GM21360 (cell line): ENCODE results near the gene DRD1.

Experiments used
- ATAC-seq: cut with Tn5 transposase; IDR thresholded peaks from one replicate; pipeline ENCODE4 v1.9.1; 2021; ENCODE audit warnings: mild to moderate bottlenecking, moderate library complexity; ENCODE audit not compliant: unreplicated experiment

Gene DRD1

DNA sequence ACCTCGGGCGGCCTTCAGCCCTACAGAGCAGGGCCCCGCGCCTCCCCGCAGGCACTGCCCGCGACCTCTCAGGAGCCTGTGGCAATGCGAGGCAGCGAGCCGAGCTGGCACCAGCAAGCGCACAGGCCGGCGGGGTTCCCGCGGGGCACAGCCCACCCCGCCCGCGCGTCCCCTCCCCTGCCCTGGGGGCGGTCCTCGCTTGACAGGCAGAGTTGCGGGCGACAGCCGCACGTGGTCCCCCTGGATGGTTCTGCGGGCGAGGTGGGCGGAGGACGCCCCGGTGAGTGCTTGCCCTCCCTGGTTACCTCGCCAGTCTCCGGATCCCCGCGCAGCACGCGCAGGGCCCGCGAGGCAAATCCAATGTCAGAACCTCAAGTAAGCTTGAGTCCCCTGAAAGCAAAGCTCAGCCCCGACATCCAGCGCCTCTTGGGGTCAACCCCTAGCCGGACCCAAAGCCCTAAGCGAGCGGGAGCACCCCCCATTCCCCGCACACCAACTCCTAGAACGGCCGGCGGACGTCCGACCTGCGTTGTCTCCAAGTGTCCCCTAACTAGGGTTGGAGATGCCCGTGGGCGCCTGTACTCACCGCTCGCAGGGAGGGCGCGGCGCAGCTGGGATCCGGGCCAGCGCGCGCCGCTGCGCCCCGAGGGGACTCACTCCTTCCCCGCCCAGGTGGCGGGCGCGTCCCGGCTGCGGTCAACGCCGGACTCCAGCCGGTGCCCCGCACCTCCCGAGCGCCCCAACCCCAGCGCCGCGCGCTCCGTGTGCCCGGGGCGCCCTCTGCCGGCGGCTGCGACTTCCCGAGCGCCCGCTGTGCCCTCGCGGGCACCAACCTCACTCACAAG is at the start of gene DRD1:
Gene DRD1 (minus strand): TSS at position 123 of the 845 bp plus-strand sequence. CDS start 1,083 bp downstream, outside the sequence.
- ATAC-seq: no peak

- no peak for ATAC-seq
These were observed 49.7 kb upstream of the DRD1 start for GRCh38 chr5:175493726-175494125.

DNA sequence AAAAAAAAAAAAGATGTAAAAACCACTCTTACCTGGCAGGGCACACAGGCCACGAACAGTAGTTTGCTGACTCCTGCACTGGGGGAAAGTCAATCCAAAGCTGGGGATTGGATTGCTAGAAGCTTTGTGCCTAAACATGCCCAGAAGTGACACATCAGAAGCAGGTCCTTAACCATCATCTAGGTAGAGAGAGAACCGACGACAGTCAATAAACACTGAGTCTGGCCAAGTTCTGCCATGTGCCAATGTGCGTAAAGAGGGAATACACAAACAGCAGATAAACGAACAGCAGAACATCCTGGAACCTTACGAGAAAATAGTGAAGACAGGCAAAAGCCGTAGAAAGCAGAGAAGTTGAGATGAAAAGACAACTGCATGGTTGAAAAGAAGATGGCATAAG is 49.3 kb upstream of the DRD1 start:
- no peak for ATAC-seq

GRCh38 chr5:175491223-175491622 is 47.2 kb upstream of the DRD1 start:
- no peak for ATAC-seq

GRCh38 chr5:175489693-175490443 is 45.9 kb upstream of the DRD1 start:
- ATAC-seq: no peak

- ATAC-seq: no peak
These were observed 43.7 kb upstream of the DRD1 start for GRCh38 chr5:175487514-175488222.

DNA sequence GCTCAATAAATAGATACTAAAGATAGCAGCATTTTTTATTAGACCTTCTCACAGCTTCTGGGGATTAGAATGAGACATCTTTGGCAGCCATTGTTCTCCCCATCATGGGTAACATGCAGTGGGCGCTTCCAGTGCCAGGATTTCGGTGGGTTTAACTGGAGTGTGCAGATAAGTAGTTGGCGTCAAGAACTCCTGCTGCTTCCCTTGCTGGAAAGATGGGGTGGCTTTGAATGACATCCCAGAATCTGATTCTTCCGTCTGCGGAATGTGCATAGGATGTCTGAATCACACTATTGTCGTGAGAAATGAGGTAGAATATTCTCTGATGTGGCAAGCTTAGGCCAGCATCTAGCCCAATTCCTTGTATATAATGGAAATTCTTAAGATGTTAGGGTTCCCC is 41.6 kb upstream of the DRD1 start:
- ATAC-seq: no peak

DNA sequence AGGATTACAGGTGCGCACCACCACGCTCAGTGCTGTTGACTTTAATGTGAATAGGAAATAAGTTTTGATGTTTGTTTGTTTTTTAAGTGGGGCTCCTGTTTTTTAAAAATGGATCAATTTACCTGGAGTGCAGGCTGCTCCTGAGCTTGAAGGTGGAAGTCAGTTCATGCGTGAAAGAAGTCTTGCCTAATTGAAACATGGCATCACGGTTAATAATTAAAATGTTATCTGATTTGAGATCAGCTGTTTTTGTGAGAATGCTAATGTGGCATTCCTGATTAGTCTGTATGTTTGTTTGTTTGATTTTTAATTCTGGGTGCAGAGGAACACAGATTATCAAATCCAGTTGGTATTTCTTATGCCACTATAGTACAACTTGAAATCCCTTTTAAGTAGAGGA is 40.8 kb upstream of the DRD1 start:
- no peak for ATAC-seq

DNA sequence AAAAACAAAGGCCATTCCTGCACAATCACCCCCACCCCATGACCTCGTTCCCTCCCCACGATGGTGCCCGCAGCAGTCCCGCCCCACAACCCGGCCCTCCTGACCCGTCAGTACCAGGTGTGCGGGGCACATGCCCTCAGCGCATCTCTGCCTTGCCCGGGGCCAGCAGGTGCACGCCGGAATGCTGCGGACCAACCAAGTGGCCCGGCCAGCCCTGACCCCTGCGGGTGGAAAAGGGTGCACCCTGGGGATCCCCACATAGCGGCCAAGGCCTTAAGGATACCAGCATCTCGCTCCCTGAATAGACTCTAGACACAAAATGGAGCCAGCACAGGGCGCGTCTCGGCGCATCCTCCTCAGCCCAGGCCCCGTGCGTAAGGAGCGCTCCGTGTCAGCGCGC is 40.3 kb upstream of the DRD1 start:
- no peak for ATAC-seq

- ATAC-seq: no peak
These were observed 39.4 kb upstream of the DRD1 start for GRCh38 chr5:175483337-175483736.

GRCh38 chr5:175479125-175479881 is 35.3 kb upstream of the DRD1 start:
- ATAC-seq: peak; percentile 4

DNA sequence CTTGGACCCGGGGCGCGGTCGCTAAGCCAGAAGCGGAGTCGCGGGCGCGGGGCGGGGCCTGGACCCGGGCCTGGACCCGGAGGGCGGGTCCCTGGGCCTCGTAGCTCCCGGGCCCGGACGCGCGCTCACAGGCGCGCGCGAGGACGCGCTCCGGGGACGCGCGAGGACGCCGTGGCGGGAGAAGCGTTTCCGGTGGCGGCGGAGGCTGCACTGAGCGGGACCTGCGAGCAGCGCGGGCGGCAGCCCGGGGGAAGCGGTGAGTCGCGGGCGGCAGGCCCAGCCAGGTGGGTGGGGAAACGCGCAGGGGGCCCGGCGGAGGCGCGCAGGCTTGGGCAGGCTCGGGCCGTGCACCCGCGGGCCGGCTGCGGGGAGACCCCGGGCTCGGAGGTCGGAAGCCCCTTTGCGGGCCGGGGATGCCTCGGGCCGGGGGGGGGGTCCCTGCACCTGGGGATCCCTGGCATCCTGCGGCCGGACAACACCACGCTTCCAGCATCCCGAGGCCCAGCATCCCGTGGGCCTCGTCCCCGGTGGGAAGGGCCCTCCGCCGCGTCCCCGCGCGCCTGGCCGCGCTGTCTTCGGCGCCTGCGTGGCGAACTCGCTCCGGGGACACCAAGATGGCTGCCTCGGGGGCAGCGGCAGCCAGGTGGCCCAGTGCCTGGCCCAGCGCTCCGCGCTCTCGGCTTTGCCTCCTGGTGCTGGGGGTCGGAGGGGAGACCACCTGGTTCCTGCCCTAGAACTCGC is 34.6 kb upstream of the DRD1 start, which contains the start of gene SFXN1:
Gene SFXN1 (plus strand): TSS at position 177 of the 741 bp plus-strand sequence. CDS start 13,544 bp downstream, outside the sequence.
- ATAC-seq: peak; percentile 89

DNA sequence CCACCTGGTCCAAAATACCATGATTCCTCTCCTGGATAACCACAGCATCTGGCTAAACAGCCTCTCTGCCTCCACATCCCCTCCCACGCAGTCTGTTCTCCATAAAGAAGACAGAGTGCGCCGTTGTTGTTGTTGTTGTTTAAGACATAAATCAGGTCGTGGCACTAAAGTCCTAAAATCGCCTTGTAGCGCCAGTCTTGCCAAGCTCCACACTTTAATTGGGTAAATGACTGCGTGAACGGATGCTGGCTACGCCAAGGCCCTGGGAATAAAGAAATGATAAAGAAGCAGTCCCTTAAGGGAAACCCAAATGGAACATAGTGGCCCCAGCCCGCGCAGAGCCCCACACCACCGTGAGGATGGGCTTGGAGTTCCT is 34.0 kb upstream of the DRD1 start:
- no peak for ATAC-seq

- ATAC-seq: no peak
These were observed 33.5 kb upstream of the DRD1 start for GRCh38 chr5:175477440-175477839.

DNA sequence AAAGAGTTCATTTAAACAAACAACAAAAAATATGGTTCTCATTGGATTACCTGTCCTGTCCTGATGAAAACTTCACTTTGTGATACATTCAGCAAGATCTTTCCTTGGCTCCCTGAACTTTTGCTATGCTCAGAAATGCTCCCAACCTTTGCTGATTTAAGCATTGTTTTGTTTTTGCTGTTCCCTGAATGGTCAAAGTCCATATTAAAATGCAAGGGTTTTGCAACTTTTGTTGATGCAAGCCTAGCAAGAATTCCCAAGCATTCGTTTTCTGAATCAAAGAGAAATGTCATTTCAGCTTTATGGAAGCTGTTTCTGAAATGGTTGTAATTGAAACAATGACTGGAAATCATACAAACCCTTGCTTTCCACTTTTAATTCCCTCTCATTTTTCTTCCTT is 31.3 kb upstream of the DRD1 start:
- no peak for ATAC-seq

DNA sequence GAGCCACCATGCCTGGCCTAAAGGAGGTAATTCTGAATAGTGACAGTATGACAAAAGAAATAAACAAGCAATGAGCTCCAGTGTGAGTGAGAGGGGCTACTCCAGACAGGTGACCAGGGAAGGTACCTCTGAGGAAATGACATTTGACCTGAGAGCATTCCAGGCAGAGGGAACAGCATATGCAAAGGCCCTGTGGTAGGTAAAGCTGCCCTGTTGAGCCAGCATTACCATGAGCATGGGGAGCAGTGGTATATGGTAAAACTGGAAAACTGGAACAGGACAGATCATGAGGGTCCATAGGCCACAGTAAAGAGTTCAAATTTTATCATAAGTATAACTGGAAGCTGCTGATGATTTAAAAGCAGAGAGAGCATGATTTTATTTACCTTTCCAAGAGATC is 28.4 kb upstream of the DRD1 start:
- no peak for ATAC-seq

GRCh38 chr5:175471628-175472027 is 27.6 kb upstream of the DRD1 start:
- no peak for ATAC-seq

DNA sequence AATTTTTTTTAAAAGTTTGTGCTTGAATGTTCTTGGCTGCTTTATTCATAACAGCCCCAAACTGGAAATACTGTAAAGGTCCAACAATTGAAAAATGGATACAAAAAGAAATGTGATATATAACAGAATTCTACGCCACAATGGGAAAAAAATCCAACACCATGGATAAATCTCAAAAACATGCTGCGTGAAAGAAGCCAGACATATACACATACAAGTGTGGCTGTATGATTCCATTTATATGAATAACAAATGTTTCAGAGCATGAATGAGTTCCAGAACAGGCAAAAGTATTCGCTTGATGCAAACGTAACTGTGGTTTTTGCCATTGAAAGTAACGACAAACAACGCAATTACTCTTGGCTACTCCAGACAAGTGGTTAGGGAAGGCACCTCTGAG is 27.2 kb upstream of the DRD1 start:
- no peak for ATAC-seq

DNA sequence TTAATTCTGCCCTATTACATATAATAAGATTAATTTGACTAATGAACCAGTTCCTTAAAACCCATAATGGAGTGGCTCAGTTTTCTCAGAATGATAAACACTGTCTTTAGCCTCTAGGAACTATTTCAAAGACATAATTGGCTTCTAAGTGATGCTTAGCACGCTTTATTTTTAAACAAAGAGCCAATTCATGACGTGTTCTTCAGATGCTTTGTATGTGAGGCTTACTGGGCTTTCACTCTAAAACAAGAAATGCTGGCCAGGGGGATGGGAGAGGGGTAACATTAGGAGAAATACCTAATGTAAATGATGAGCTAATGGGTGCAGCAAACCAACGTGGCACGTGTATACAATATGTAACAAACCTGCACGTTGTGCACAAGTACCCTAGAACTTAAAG is 26.8 kb upstream of the DRD1 start:
- no peak for ATAC-seq

DNA sequence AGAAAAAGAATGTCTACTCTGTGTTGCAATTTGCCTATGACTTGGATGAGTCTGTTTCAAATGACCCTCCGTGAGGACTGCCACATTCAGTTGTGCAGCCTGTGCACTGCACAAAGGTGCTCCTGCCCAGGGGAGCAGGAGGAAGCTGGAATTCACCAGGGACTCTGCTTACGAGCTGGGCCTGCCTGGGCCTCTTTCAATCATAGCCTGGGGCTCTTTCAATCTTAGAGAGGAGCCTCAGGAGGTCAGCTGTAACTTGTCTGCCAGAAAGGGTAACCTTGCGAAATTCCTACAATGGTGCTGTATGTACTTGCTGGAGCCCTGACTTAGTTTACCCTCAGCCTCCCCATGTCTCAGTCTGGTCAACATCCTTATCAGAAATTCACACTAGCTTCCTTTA is 25.9 kb upstream of the DRD1 start:
- no peak for ATAC-seq
